NCI-H510A (cell line): ENCODE data around the gene RTKN.
"Not testable (repeated sequence)": the region's sequence is repeated elsewhere in the genome, so short reads cannot be mapped to it uniquely, and the experiment has no call there.

Source experiments
- DNase-seq: peaks from one replicate; lab custom pipeline; 2025; lab: John Stamatoyannopoulos, UW

RTKN gene

GRCh38 chr2:74441690-74442482 is at the start of gene RTKN:
TSS of gene RTKN (minus strand) at chr2:74441937. CDS start at chr2:74441816, 121 bp downstream.
- peak; percentile 75 for DNase-seq

DNA sequence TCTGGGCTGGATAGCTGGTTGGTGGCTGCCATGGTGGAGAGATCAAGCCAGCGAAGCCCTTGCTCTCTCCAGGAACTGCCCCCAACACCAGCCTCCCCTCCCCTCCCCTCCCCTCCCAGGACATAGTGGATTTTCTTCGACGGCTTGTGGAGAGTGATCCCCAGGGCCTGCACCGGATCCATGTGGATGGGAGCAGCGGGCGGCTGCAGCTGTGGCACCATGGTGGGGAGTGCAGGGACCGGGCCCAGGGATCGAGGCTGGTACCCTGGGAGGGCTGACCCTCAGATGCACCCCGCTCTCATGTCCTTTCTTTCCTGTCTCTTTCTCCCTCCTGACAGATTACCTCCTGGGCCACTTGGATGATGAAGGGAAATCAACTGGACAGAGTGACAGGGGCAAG is 48.2 kb upstream of the RTKN start:
- DNase-seq: no peak

DNA sequence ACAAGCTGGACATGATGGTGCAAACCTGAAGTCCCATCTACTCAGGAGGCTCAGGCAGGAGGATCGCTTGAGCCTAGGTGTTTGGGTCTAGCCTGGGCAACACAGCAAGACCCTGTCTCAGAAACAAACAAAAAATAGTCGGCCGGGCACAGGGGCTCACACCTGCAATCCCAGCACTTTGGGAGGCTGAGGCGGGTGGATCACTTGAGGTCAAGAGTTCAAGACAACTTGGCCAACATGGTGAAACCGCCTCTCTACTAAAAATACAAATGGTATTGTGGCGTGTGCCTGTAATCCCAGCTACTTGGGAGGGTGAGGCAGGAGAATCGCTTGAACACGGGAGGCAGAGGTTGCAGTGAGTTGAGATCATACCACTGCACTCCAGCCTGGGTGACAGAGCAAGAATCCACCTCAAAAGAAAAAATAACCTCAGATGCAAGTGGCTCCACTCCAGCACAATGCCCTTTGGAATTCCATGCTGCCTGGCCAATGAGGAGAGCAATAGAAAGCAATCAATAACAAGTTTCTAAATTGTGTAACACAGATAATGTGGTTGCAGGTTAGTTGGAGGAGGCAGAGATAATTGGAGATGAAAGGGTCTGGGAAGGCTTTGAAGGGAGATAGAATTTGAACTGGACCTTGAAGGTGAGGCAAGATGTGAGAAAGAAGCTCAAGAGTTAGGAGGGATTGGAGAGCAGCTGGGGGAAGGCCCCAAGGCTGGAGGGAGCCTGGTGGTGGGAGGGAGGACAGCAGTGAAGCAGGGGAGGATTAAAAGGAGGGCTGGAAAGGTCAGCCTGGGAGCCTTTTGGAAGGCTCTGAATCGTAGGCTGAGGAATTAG is 47.1 kb upstream of the RTKN start:
- DNase-seq: no peak

DNA sequence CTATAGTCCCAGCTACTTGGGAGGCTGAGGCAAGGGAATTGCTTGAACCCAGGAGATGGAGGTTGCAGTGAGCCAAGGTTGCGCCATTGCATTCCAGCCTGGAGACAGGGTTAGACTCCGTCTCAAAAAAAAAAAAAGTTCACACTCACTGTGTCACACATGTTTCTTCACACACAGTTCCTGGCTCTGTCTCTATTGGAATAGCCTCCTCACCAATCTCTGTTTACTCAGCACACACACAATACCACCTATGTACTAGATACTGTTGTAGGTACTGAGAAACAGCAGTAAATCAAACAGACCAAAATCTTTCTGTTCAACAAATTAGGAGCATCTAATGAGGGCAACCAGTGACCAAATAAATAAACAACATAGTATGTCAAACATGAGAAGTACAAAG is 44.4 kb upstream of the RTKN start:
- DNase-seq: no peak

GRCh38 chr2:74483675-74484164 is 42.0 kb upstream of the RTKN start:
- DNase-seq: not testable (repeated sequence)

DNA sequence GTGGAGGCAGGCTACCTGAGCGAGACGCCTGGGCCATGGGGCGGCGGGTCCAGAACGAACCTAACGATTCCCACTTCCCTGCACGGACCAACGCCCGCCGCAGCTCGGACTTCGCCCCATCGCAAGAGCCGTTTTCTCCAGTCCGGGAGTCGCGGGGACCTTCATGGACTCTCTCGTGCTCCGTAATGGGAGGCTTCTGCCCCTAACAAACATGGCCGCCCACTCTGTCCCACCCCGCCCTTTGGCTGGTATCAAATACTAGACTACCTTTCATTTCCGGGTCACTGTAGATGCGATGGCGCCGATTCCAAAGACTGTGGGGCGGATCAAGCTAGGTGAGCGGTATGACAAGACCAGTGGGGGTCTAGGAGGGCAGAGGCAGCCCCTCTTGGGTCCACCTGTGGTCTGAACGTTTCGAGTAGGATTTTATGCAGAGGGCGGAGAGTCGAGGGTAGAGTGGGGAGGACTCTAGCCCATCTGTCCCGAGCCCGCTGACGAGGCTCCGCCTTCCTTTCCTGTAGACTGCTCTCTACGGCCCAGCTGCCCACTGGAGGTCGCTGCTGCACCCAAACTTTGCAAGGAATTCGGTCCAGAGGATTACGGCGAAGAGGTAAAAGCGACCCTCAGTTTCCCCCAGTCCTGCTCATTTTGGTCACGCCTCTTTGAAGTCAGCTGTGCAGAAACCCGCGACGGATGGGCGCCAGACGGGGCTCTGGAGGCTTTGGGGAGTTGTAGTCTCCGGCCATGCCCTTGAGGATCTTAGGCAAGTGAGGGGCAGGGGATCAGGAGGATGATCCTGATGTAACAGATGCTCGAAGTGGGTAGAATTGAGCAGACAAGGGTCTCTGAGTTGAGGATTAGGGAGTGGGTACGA is 41.3 kb upstream of the RTKN start, which contains the start of the genes CCDC142 and TTC31:
Gene CCDC142 (minus strand): TSS at position 198 of the 874 bp plus-strand sequence. CDS start 161 bp downstream, at position 37.
Gene TTC31 (plus strand): TSS at position 281 of the 874 bp plus-strand sequence. CDS start 15 bp downstream, at position 296.
- peak; percentile 93 for DNase-seq

DNA sequence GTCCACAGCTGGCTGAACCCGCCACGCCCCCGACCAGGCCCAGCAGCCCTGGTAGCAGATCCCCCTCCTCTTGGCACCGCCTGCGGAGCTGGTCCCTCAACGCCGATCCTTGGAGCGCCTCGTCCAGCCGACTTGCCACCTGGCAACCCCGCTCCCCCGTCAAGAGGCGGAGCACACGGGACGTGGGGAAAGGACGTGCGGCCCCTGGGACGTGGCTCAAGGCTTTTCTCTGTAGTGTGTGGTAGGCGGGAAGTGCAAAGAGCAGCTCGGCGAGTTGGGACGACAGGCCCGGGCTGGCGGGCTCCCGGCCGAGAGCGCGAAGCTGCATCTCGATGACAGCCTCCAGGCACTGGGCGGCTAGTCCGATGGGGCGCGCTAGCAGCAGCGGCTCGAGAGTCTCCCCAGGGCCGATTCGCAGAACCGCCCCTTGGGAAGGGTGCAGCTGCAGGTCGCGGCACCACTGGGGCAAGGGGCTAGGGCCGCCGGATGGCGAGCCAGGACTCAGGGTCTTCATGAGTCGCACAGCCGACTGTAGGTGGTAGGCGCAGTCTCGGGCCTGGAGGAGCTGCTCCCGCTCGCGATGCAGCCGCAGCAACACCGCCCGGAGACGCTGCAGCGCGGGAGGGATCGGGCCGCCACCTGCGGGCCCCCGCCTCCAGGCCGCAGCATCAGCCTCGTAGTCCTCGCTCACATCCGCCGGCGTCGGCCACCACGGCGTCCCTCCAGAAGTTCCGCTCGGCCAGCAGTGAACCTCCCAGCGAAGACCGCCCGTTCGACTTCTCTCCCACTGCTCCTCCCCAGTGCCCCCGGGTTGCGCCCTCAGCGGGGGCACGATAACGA is 40.4 kb upstream of the RTKN start:
- peak; percentile 35 for DNase-seq

- DNase-seq: no peak
Observed at GRCh38 chr2:74481431-74481830, 39.7 kb upstream of the RTKN start.

DNA sequence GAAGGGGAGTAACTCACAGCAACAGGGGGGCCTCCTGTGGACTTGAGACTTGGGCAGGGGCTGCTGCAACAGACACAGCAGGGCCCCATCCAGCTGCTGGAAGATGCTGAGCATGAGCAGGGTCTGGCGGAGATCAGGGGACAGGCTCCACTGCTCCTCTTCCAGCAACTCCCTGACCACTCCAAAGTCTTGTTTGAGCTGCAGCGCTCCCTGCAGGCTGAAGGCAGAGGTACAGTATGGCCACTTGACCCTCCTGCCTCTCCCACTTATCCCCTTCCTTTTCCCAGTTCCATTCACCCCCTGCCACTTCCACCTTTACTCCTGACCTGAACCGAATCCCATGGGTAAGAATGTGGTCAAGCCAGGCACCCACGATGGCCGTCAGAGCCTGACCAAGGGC is 33.2 kb upstream of the RTKN start:
- DNase-seq: no peak

GRCh38 chr2:74474481-74474880 is 32.7 kb upstream of the RTKN start:
- no peak for DNase-seq

- DNase-seq: no peak
Observed at GRCh38 chr2:74472945-74473258, 31.2 kb upstream of the RTKN start.

DNA sequence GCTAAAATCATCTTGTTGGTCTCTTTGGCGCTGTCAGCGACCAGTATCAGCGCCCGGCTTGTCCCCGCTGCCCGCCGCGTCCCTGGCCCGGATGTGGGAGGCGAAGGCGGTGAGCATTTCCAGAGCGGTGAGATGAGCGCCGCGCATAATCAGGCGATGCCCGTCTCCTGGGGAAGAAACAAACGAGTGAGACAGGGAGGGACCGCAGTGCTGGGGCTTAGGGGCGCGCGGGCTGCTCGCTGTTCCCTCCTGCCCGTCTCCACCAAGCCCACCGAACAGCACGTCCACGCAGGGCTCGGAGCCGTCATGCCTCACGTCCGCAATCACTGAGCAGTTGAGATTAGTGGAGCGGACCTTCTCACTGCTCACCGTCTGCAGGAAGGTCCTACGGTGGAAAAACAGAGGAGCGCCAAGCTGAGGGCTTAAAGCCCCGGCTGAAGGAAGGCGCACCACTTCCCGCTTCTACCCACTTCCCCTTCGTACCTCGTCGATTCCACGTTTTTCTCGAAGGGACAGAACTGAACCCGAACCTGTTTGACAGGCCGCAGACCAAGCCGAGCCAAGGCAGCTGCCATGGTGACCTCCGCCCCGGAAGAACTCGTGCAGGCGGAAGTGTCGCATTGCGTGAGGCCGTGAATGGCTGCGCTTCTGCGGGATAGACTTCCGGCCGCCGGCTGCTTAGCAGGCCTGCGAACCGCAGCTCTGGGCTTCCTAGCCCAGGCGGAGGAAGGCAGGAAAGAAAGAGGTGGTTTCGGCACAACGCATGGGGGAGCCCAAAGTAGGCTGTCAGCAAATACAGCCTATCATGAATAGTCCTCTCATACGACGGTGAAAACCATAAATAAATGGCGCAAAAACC is 30.6 kb upstream of the RTKN start, which contains the start of gene MRPL53:
Gene MRPL53 (minus strand): TSS at position 595 of the 859 bp plus-strand sequence. CDS start 20 bp downstream, at position 575.
- peak; percentile 93 for DNase-seq

- DNase-seq: no peak
Observed at GRCh38 chr2:74471332-74472065, 29.8 kb upstream of the RTKN start.

DNA sequence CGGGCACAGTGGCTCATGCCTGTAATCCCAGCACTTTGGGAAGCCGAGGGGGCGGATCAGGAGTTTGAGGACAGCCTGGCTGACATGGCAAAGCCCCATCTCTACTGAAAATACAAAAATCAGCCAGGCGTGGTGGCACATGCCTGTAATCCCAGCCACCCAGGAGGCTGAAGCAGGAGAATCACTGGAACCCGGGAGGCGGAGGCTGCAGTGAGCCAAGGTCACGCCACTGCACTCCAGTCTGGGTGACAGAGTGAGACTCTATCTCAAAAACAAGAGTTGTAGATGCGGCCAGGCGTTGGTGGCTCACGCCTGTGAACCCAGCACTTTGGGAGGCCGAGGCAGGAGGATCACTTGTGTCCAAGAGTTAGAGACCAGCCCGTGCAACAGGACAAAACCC is 29.0 kb upstream of the RTKN start:
- DNase-seq: not testable (repeated sequence)

- no peak for DNase-seq
Observed at GRCh38 chr2:74464406-74464805, 22.7 kb upstream of the RTKN start.

DNA sequence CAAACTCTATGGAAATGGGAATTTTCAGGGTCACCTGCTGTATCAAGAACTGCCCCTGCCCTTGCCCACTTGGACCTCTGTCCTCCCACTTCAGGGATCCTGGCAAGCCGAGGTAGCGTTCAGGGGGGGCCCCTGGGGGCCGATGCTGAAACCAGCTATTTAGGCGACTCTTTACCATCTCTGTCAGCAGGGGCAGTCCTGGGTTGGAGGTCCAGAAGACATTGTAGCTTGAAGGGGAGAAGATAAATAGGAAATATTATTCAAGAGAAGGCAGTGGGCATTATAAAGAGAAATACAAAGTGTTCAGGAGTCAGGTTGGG is 21.0 kb upstream of the RTKN start:
- no peak for DNase-seq

DNA sequence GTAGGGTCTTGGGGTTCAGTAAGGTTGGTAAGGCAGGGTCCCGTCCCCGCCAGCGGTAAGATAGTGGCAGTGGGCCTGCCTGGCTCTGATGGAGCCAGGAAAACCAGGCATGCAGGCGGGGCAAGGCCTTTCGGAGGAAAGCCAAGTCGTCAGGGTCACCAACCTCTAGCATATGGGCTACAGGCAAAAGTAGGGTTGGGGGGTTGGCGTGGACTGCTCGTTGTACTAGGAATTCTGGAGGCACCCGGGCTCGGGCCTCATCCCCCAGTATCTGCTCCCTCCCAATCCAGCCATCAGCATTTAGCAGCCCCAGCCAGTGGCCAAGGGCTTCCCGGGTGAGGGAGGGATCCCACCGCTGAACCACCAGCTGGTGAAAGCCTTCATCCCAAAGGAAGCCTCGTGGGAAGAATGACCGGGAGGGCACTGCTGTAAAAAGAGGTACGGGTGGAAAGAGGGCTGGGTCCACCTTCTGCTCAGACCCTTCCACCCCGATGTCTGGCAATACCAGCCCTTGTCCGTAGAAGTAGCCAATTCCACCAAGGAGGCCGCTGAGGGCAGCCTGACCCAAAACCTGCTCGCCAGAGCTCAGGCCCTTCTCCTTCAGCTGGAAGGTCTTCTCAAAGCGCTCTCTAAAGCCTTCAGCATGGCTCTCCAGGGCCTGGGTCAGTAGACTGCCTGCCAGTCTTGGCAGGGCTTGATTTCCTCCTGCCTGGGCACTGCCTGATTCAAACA is 20.5 kb upstream of the RTKN start:
- no peak for DNase-seq

DNA sequence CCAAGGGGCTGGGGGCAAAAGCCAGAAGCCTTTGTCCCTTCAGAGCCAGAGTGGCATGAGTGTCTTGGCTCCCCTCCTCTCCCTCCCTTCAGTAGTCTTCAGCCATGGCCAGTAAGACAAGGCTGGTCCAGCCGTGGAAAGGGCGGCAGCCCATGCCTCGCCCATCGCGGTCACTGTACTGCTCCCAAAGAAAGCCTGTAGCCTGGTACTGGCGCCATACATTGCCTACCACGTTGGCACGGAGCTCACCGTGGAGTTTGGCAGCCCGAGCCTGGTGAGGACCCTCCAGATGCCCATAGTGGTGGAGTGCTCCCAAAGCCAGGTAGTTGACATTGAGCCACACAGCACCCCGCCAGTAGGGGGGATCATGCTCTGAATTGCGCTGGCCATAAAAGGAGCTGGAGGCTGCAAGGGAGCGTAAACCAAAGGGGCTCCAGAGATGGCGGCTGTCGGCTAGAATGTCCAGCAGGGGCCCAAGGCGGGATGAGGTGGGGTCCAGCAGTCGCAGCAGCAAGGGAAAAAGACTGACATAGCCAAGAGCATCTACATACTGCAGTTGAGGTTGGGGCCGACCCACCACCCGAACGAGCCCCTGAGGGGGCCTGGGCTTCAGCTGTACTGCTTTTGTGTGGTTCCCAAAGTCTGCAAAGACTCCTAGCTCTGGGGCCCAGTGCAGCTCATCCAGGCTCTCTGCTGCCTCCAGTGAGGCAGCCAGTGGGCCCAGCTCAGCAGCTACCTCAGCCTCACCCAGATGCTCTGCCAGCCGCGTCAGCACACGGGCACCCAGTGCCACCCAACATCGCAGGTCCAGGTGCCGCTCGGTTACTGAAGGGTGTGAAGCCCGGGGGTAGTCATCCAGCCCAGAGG is 19.7 kb upstream of the RTKN start:
- no peak for DNase-seq
